ENCODE results near the gene DNAJC1.
A peak's percentile ranks its signal among the peaks of the same experiment; 100 is the strongest.

The DNAJC1 gene

DNA sequence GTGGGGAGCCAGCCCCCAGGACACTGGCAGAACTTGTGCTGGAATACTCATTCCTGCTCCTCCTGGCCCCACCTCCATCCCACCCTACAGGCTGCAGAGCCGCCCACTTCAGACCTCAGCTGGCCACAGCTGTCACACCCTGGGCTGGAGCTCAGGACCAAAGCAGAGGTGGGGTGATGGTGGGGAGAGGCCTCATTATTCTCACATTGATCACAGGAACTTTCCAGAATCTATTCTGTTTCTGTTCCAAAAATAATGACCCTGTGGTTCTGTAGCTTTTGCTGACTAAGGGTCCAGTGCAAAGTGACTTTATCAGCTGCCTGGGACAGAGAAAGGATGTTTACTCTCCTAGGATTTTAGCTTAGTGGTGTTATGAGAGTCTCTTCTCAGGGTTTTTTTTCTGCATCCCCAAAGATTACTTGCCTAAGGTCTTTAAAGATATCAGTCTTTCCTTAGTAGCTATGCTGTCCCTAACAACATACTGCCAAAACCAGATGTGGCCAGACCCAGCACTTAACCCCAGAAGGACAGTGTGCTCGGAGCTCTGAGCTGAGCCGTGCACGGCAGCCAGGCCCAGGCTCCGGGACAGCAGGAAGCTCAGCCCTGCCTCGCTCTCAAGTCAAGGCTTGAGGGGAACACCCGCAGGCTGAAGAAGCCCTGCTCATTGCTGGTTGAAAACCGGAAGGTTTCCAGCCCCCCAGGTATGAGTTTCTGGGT lies 246.2 kb downstream of the DNAJC1 start:
- Mint-ChIP-seq H3K27ac (no peak overlapping the region), H3K9me3 (no peaks in the 10 kb centered on the region), H3K4me1 (ENCODE audit: low read depth) (no peaks in the 10 kb centered on the region), H3K36me3 (ENCODE audit: low read depth) (peaks cover 1% of the 10 kb centered on the region), H3K27me3 (ENCODE audit: low read depth) (no peaks in the 10 kb centered on the region), H3K4me3 (no peak overlapping the region)
- DNase-seq (ENCODE audit: low spot score): no peak

DNA sequence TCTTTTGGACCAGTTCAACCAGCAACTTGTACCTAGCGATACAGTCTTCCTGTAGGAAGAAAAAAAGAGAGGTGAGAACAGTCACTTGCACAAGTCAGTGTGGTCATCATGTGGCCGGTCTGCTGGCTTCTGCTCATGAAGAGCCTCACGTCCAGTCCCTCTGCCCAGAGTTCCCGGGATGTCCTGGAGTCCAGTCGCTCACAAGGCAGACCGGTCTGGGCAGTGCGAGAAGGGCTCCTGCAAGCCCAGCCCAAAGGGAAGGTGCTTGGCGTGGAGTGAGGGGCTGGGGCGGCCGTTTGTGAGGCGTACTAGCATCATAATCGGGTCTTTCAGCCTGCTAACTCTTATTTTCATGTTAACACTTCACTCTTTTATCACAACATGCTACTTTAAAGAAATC lies 246.8 kb downstream of the DNAJC1 start:
- DNase-seq (ENCODE audit: low spot score): no peak
- Mint-ChIP-seq H3K4me3 (no peak overlapping the region), H3K27me3 (ENCODE audit: low read depth) (no peaks in the 10 kb centered on the region), H3K36me3 (ENCODE audit: low read depth) (peaks cover 1% of the 10 kb centered on the region), H3K4me1 (ENCODE audit: low read depth) (no peaks in the 10 kb centered on the region), H3K9me3 (no peaks in the 10 kb centered on the region), H3K27ac (no peak overlapping the region)

DNA sequence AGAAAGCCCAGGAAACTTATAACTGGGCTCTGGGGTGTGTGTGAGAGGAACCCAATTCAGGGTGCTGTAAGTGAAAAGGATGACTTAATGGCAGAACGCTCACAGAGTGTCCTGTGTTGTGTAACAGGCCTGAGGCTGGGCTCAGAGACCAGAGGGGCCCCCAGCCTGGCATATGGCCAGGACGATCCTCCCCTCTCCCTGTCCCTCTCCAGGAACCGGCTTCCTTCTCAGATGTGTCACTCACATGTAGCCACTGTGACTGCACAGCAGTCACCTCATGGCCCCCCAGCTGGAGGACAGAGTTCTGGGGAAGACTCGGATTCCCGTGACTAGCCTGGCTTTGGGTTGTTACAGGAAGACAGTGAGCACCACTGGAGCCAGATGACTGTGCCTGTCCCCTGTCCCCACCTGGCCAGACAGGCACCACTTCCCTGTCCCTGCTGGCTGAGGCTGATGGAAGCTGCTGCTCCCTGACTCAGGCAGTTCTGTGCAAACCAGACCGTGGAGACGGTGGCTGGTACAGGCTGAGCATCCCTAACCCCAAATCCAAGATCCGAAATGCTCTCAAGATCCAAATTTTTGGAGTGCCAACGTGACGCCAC lies 249.0 kb downstream of the DNAJC1 start:
- no peak overlapping the region for H3K27ac Mint-ChIP-seq
- no peaks in the 10 kb centered on the region for H3K27me3 Mint-ChIP-seq (ENCODE audit: low read depth)
- no peaks in the 10 kb centered on the region for H3K9me3 Mint-ChIP-seq
- H3K4me3 Mint-ChIP-seq: no peak overlapping the region
- H3K4me1 Mint-ChIP-seq (ENCODE audit: low read depth): no peaks in the 10 kb centered on the region
- peaks cover 1% of the 10 kb centered on the region for H3K36me3 Mint-ChIP-seq (ENCODE audit: low read depth)
- DNase-seq (ENCODE audit: low spot score): no peak

DNA sequence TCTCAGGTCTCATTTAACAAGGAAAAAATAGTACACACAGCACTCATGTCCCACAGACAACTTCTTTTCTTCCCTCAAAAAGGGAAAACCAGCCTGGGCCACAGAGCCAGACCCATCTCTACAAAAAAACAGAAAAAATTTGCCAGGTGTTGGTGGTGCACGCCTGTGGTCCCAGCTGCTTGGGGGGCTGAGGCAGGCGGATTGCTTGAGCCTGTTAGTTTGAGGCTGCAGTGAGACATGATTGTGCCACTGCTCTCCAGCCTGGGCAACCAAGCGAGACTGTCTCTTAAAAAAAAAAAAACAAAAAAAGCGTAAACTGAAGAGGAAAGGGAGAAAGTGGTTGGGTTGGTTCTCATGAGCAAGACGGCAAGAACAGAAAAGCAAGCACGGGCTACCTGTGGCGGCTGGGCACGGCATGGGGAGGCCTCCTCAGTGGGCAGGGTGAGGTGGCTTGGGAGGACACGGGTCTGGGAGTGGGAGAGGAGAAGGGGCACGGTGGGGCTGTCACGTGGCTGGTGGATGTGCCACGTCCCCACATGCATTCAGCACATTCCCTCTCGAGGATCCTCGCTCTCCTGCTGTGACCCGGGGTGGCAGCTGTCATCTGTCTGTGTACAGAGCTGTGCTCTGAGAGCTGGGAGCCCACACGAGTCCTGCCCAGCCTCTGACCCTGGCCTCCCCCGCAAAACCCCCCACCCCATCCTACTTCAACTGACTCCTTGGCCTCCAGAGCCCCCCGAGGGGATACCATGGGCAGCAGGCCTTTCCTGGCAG lies 249.8 kb downstream of the DNAJC1 start:
- peak overlapping the region; percentile 41 for H3K27ac Mint-ChIP-seq
- no peak overlapping the region for H3K4me3 Mint-ChIP-seq
- DNase-seq (ENCODE audit: low spot score): no peak
- peaks cover 1% of the 10 kb centered on the region for H3K36me3 Mint-ChIP-seq (ENCODE audit: low read depth)
- no peaks in the 10 kb centered on the region for H3K9me3 Mint-ChIP-seq
- no peaks in the 10 kb centered on the region for H3K27me3 Mint-ChIP-seq (ENCODE audit: low read depth)
- H3K4me1 Mint-ChIP-seq (ENCODE audit: low read depth): no peaks in the 10 kb centered on the region

DNA sequence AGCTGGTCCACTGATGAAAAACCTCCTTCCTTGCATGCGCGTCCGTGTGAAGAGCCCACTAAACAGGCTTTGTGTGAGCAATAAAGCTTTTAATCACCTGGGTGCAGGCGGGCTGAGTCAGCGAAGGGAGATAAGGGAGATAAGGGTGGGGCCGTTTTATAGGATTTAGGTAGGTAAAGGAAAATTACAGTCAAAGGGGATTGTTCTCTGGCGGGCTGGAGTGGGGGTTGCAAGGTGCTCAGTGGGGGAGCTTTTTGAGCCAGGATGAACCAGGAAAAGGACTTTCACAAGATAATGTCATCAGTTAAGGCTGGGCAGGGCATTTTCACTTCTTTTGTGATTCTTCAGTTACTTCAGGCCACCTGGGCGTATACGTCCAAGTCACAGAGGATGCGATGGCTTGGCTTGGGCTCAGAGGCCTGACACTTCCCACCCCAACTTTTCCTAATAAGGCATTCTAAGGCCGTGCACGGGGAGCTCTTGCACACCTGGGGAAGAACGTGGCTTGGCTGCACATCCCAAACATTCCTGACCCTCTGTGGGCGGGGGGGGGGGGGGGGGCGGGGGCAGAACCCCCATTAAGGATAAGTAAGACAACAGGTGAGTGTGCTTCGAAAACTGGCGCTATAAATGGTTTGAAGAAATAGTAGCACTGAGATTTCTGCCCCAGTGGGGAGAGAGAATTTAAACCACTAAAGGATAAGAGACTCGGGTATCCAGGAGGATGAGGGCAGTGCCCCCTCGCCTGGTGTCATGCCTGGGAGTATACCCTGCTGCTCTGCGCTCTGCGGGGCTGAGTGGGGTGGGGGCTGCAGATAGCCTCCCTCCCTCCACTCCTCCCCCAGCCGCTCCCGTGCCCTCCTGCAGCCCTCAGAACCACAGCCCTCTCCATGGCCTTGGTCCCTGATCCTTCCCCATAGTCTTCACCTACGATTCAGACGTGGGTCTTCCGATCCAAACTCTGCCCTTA lies 251.9 kb downstream of the DNAJC1 start:
- Mint-ChIP-seq H3K36me3 (ENCODE audit: low read depth) (peaks cover 3% of the 10 kb centered on the region), H3K9me3 (no peaks in the 10 kb centered on the region), H3K27ac (no peak overlapping the region), H3K4me3 (no peak overlapping the region), H3K27me3 (ENCODE audit: low read depth) (no peaks in the 10 kb centered on the region), H3K4me1 (ENCODE audit: low read depth) (no peaks in the 10 kb centered on the region)
- no peak for DNase-seq (ENCODE audit: low spot score)

DNA sequence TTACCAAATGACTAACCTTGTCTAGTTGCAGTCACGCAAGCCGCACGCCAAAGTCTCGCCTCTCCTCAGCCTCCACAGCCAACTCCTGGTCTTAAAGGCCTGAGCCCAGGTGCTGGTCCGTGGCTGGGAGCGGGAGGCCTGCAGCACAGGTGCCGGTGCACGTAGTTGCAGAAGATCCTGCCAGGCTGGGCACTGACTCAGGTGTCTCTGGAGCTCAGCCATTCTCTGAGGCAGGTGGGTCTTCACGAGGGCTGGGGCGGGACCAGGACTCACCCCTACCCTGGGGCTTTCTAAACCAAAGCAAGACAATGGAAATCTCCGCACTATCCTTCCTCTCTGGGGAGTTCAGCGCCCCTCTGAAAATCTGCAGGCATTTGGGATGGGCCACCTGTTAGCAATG lies 253.1 kb downstream of the DNAJC1 start:
- no peaks in the 10 kb centered on the region for H3K27me3 Mint-ChIP-seq (ENCODE audit: low read depth)
- DNase-seq (ENCODE audit: low spot score): no peak
- H3K27ac Mint-ChIP-seq: no peak overlapping the region
- peaks cover 7% of the 10 kb centered on the region for H3K36me3 Mint-ChIP-seq (ENCODE audit: low read depth)
- peaks cover 6% of the 10 kb centered on the region for H3K4me1 Mint-ChIP-seq (ENCODE audit: low read depth)
- H3K4me3 Mint-ChIP-seq: no peak overlapping the region
- no peaks in the 10 kb centered on the region for H3K9me3 Mint-ChIP-seq

DNA sequence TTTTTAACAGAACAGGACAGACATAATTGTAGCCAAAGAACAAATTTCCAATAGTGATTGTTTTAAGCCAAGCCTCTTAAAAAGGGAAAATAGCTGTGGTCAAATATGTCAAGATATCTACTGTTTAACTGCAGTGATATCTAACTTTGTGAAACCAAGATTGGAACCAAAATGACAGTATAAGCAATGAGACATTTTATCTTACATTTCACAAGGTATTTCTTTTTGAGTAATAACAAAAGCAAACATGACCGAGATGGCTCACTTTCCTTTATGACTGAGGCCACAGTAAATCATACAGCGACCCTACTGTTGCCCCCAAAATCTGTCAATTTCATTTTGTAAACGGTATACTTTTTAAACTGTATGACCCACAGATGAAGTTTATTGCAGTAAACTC lies 253.7 kb downstream of the DNAJC1 start:
- no peak overlapping the region for H3K27ac Mint-ChIP-seq
- DNase-seq (ENCODE audit: low spot score): no peak
- no peaks in the 10 kb centered on the region for H3K9me3 Mint-ChIP-seq
- H3K4me3 Mint-ChIP-seq: no peak overlapping the region
- peaks cover 7% of the 10 kb centered on the region for H3K36me3 Mint-ChIP-seq (ENCODE audit: low read depth)
- no peaks in the 10 kb centered on the region for H3K27me3 Mint-ChIP-seq (ENCODE audit: low read depth)
- peaks cover 6% of the 10 kb centered on the region for H3K4me1 Mint-ChIP-seq (ENCODE audit: low read depth)

DNA sequence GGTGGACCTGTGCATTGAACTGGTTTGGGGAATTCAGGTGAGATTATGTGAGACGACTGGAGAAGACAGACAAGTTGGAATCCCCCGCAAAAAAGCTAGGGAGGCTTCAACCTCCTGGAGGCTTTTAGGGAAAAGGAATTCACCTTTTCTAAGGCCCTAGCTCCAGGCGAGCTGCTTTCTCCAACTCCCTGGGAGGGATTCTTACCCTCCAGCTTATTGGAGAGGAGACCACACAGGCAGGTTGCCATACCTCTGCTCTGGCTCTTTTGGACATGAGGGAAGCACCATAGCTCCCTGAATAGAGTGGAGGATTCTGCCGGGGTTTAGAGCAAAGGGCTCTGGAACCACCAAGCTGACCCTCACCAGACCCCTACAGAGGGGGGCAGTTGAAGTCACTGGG lies 255.7 kb downstream of the DNAJC1 start:
- Mint-ChIP-seq H3K4me3 (no peak overlapping the region), H3K36me3 (ENCODE audit: low read depth) (peaks cover 16% of the 10 kb centered on the region), H3K4me1 (ENCODE audit: low read depth) (peaks cover 6% of the 10 kb centered on the region), H3K27me3 (ENCODE audit: low read depth) (no peaks in the 10 kb centered on the region), H3K9me3 (no peaks in the 10 kb centered on the region), H3K27ac (no peak overlapping the region)
- no peak for DNase-seq (ENCODE audit: low spot score)

DNA sequence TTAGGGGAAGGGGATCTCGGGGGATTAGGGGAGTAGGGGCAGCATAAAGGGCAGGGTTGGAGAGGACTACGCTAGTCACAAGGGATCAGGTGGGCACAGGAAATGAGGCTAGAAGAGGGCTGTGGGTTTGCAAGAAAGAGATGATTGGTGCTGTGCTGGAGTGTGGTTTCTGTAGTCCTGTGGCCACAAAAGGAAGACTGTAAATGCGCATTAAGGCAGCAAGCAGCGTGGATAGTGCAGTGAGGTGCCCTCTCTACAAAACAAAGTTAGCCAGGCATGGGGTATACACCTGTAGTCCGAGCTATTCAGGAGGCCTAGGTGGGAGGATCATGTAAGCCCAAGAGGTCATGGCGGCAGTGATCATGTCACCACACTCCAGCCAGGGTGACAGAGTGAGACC lies 257.4 kb downstream of the DNAJC1 start:
- peak overlapping the region; percentile 25 for H3K4me3 Mint-ChIP-seq
- peaks cover 10% of the 10 kb centered on the region for H3K4me1 Mint-ChIP-seq (ENCODE audit: low read depth)
- H3K9me3 Mint-ChIP-seq: no peaks in the 10 kb centered on the region
- peaks cover 22% of the 10 kb centered on the region for H3K36me3 Mint-ChIP-seq (ENCODE audit: low read depth)
- H3K27ac Mint-ChIP-seq: peak overlapping the region; percentile 18
- no peaks in the 10 kb centered on the region for H3K27me3 Mint-ChIP-seq (ENCODE audit: low read depth)
- no peak for DNase-seq (ENCODE audit: low spot score)

DNA sequence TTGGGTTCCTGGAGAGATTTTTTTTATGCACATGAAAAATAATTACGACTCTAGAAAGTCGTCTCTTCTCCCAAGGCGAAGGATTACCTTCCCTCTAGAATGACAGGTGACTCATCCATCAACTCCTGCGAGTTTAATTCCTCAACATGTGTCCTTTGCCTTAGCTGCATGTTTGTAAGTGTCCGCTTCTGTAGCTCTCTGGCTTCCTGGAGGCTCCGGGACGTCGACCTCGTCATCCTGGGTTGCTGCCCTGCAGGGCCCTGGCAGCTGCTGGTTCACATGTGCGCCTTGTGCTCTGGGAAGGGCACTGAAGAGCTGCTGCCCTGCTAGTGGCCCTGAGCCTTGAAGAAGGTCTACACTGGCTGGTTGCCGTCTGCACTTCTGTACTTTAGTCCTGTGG lies 259.3 kb downstream of the DNAJC1 start:
- DNase-seq (ENCODE audit: low spot score): no peak
- Mint-ChIP-seq H3K9me3 (no peaks in the 10 kb centered on the region), H3K4me3 (no peak overlapping the region), H3K36me3 (ENCODE audit: low read depth) (peaks cover 33% of the 10 kb centered on the region), H3K4me1 (ENCODE audit: low read depth) (peaks cover 23% of the 10 kb centered on the region), H3K27me3 (ENCODE audit: low read depth) (no peaks in the 10 kb centered on the region), H3K27ac (no peak overlapping the region)

DNA sequence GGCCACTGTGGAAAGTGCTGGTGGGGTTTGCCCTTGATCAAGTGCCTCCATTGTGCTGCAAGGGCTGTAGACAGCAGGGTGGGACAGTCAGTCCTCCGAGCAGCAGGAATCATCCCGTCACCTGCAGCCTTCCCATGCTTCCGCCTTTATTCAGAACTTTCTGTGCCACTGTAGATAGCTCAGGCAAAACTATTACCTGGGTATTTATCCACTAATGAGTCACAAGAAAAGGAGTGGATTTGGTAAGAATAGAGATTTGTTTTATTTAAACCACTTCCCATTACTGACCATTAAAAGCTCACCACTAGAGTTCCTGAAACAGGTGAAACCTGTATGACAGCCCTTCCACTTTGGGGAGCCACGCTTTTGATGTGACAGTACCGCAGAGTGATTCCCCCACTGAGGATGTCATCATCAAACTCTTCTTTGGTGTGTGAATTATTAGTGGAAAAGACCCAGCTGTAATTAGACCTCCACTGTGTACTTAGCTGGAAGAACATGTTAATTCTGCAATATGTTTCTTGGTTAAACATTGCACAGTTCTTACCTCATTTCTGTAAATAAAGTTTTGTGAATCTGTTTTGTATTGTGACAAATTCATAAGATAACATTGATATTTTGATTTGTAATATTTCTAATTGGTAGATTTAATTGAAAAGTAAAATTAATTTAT lies 260.7 kb downstream of the DNAJC1 start:
- H3K4me1 Mint-ChIP-seq (ENCODE audit: low read depth): peaks cover 25% of the 10 kb centered on the region
- H3K4me3 Mint-ChIP-seq: no peak overlapping the region
- H3K27me3 Mint-ChIP-seq (ENCODE audit: low read depth): no peaks in the 10 kb centered on the region
- peaks cover 39% of the 10 kb centered on the region for H3K36me3 Mint-ChIP-seq (ENCODE audit: low read depth)
- H3K9me3 Mint-ChIP-seq: no peaks in the 10 kb centered on the region
- no peak for DNase-seq (ENCODE audit: low spot score)
- H3K27ac Mint-ChIP-seq: no peak overlapping the region

DNA sequence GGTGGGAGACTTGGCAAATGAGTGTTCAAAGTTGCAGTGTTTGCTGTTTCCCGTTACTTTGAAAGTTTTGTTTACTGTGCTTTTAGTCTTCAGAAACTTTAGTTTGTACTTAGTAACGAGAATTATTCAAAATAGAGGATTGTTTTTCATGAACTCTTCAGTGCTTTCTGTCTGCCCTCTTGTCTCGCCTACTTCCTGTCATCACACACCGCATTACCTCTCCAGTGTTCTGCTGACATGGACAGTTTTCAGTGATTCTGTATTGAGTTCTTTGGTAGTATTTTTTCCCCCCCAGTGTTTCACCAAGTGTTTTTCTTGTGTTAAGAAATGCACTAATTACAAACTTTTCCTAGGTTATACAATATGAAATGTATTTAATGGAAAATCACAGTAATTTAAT lies 262.5 kb downstream of the DNAJC1 start:
- peaks cover 35% of the 10 kb centered on the region for H3K4me1 Mint-ChIP-seq (ENCODE audit: low read depth)

DNA sequence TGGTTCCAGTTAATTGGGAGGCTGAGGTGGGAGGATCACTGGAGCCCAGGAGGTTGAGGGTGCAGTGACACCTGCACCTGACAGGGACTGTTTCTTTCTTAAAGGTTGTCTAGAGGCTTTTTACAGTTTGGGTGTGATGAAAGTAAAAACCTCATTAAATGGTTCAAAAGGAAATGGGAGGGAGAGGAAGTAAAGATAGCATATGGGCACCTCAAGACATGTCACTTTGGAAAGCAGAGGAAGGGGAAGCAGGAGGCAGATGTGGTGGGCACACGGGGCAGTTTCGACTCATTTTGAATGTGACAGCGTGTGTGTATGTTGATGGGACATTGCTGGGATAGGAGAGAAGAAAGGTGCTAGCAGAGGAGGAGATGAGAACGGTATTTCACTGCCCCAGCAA lies 266.4 kb downstream of the DNAJC1 start:
- Mint-ChIP-seq H3K4me3 (no peak overlapping the region), H3K9me3 (no peaks in the 10 kb centered on the region), H3K36me3 (ENCODE audit: low read depth) (peaks cover 45% of the 10 kb centered on the region), H3K27me3 (ENCODE audit: low read depth) (no peaks in the 10 kb centered on the region), H3K4me1 (ENCODE audit: low read depth) (peaks cover 38% of the 10 kb centered on the region), H3K27ac (peak overlapping the region; percentile 17)
- DNase-seq (ENCODE audit: low spot score): no peak

More for the DNA sequence above, 262.5 kb downstream of the DNAJC1 start:
- Mint-ChIP-seq H3K36me3 (ENCODE audit: low read depth) (peaks cover 50% of the 10 kb centered on the region), H3K4me3 (no peak overlapping the region), H3K27me3 (ENCODE audit: low read depth) (no peaks in the 10 kb centered on the region), H3K27ac (peak overlapping the region; percentile 57), H3K9me3 (no peaks in the 10 kb centered on the region)
- DNase-seq (ENCODE audit: low spot score): no peak
